Skin of body (tissue), 2 donors: ENCODE results near the gene CRYBA2. TPM values are rescaled to one million over a fixed set of nuclear protein-coding genes. Genes with fewer than 3 reads are reported as not detected.

ENCODE experiments used
- DNase-seq: peaks from one replicate; lab custom pipeline; 2025; lab: John Stamatoyannopoulos, UW
- total RNA-seq: library from RNA; depleted of rRNA; stranded (reverse); fragments of >200 nt; gene quantifications from one replicate; pipeline ENCODE4 v1.2.3, GENCODE V29; 2014

The CRYBA2 gene
- total RNA-seq, 1 donor from 2014 or later, result not detected

DNA sequence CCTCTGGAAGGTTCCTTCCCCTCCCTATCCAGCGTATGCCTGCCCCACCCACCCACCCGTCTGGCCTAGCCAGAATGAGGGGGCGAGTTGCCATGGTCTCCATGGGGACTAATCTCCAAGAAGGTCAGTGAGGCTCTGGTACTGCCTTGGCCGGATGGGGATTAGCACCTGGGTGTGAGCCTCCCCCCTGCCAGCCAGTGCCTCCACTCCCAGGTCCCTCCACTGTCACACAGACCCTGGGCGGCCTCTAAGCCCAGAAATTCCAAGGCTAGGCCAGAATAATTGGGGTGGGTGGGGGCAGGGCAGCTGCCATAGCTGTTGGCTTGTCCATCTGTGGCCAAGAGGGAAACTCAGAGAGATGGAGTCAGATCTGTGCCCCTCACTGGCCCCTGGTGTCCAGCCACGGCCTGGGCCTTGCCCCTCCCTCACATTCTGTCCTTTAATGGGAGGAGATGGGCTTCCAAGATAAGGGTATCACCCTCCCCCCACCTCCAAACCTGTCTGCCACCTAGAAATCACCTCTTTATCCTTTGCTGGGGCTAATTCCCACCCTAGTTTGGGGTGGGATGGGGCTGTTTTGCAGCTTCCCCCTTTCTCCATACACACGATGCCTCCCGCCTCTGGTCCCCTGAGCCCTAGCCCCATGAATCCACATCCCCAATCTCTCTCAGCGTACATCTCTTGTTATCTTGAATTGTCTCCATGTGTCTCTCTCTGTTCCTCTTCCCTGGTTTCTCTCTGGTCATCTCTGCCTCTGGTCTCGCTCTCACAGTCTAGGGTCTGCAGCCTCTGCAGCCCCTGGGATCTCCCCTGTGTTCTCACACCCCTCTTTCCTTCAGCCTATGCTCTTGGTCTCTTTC lies 6.0 kb upstream of the CRYBA2 start:
- no peak for DNase-seq

DNA sequence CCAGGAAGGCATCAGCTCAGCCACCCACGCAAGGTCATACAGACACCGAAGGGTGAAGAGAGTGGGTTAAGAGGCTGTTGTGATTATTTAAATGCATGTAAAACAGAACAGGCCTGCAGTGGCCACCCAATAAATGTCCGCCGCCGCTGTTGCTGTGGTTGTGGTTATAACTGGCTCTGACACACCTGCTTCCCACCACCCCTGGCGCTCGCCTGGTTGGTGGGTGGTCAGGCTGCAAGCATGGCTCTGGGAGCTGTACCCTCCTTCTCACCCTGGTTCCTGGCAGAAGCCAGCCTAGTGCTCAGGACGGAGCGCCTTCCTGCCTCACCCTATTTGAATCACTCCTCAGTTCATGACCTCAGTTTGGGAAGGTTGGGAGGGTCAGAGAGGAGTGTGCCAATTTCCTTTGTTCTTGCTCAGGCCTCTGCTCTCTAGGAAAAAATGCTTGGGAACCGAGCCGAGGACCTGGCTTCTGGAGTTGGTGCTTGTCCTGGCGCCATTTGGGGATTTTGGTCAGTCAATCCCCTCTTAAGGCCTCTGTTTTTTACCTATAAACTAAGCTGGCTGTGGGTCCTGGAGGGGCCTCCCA lies 5.3 kb upstream of the CRYBA2 start:
- DNase-seq, result no peak

DNA sequence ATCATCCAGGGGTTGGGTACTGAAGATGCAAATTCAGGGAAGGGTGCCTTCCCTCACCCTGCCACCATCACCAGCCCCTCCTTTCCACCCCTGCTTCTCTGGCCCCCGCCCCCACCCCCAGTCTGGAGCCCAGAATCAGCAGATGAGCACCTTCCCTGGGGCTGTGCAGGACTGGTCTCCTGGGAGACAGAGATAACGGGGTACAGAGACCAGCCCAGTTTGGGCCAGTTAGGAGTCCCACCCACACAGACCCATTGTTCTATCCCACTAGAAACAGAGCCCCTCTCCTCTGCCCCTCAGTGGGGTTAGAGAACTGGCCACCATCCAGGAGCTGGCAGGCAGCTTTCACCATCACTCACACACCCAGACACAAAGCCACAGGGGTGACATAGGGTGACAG lies 4.5 kb upstream of the CRYBA2 start:
- no peak for DNase-seq

DNA sequence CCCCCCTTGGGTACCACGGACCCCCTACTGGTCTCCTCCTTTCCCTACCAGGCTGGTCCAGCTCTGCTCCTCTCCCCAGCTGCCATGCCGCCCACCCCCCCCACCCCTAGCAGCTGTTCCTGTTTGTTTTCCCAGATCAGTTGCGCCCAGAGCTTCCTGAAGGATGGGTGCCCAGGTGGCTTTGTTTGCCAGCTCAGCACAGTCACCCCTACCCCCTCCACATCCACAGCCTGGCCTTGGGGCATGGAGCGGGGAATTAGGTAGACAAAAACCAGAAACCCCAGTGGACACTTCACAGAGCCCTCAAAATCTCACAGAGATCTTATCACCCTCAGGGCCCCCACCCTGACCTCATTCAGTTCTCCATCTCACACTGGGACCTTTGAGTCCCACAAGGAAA lies 3.7 kb upstream of the CRYBA2 start:
- DNase-seq, result no peak

GRCh38 chr2:218995972-218996711 lies 2.9 kb upstream of the CRYBA2 start:
- DNase-seq, result peak; percentile 13

DNA sequence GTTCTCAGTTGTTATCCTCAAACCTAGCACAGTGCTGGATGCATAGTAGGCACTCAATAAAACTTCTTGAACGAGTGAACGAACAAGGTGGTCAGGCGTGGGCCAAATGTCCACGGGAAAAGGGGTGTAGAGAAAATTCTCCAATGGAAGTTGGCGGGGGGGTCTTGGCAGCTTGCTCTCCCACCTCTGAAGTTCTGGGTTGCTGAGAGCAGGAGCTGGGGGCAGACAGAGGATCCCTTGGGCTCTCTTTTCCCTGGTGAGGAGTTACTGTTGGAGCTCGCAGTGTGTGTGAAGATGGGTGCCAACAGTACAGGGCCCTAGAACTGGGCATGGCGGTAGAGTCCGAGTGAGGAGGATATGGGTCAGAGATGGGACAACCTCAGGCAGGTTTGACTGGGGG lies 2.3 kb upstream of the CRYBA2 start:
- DNase-seq, result no peak

GRCh38 chr2:218992703-218993344 lies 398 bp downstream of the CRYBA2 start:
- DNase-seq, result no peak

DNA sequence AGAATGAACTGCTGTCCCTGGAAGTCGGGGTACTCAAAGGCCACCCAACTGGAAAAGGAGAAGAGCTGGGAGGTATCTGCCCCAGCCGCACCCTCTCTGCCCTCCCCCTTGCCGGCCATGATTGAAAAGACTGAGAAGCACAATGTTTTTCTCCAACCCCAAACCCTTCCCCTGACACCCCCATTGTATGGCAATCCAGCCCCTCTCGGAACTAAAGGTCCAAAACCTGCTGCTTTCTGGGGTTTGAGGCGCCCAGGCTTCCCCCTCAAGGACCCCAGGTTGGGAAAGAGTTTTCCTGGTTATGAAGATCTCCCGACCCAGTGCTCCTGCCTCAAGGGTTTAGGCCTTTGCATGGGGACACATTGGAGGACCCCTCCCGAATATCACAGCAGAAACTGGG lies 1.0 kb downstream of the CRYBA2 start:
- no peak for DNase-seq

DNA sequence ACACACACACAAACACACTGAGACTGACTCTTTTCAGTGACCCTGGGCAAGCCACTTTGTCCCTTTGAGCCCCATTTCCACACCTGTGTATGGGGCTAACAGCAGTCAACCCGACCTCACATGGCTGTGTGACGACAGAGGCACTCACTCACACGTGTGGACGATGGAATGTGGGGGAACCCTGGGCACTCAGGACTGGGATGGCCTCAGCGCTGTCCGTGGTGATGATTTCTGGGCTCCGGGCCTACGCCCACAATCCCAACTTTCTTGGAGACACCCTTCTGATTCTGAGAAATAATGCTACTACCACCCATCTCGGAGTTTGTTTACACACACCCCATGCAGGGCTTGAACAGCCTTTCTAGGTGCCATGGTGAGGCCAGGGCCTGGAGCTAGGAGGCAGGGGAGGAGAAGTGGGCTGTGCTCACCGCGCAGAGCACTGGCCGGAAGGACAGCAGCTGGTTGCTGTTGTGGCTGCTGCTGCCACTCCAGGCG lies 1.5 kb downstream of the CRYBA2 start:
- no peak for DNase-seq

DNA sequence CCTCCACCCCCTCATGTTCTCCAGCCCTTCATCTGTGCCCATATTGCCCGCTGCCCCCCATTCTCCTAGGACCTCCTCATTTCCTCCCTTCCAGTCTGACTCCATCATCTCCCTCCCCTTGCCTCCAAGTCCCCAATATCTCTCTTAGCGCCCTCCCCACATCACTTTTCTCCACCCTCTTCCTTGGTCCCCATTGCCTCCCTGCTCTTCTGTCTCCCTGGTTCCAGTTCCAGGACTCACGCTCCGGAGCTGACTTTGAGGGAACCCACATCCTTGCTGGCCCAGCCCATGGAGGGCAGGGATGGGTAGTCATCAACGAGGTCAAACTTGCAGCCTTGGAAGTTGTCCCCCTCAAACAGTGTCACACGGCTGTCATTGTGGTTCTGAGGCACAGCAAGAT lies 2.6 kb downstream of the CRYBA2 start:
- DNase-seq, result no peak

- no peak for DNase-seq
Measured at GRCh38 chr2:218990052-218990451, 3.2 kb downstream of the CRYBA2 start.

- DNase-seq, result no peak
Measured at GRCh38 chr2:218988650-218989049, 4.6 kb downstream of the CRYBA2 start.

DNA sequence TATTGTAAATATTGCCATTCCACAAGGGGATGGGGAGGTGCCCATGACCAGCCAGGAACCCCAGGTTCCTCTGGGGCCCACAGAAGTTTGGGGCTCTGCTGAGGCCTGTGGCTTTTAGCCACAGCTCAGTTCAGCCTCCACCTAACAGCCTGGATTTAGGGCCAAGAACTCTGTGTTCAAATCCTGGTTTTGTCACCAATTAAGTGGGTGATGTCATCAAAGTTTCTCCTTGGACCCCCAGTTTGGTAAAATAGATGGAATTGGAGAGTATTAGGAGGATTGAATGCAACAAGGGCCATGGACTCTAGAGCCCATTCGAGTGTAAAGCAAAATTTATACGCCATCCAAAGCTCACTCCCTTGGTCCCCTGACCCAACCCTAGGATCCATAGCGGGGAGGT lies 5.1 kb downstream of the CRYBA2 start:
- no peak for DNase-seq

- no peak for DNase-seq
Measured at GRCh38 chr2:218986148-218986761, 7.0 kb downstream of the CRYBA2 start.

DNA sequence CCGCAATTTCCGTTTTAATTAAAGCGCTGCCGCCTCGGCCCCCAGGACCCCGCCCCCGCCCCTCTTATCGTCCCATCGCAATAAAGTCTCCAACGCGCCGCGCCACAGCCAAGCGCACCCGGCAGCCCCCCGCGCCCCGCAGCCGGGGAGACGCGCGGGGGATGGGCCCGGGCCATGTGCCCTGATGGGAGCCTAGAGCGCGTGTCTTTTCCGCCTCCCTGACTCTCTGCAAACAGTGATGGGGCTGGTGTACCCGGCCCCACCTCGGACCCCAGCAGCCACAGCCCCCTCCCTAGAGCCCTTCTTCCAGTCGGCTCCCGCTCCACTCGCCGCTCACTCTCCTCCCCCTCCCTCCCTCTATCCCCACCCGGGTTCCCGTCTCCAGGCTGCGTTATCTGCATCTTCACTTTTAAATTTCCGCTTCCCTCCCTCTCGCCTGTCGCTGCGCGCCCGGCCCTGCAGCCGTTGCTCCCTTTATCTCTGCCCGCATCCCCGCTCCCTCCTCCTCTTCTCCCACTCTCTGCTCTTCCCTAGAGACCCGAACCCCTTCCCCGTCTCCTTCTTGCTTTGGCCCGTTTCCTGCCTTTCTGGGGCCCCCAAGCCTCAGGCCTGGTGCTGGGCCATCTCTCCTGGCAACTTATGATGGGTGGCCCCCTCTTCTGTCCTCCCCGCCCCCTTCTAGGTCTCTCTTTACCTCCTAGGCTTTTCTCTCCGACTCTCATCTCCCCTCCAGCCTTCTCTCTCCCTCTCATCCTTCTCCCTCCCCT lies 7.7 kb downstream of the CRYBA2 start:
- DNase-seq, result no peak

DNA sequence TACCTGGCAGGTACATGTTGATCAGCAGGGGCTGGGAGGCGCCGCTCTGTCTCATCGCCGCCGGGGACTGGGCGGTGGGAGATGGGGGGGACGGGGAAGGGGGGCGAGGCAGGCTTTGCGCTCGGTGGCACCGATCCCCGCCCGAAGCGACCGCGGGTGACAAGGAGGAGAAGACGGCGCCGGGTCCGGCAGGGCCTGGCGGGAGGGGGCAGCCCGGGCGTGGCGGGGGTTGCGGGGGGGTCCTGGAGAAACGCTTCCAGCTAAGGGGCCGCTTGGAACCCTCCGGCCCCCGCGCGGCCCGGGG lies 8.2 kb downstream of the CRYBA2 start, which contains the start of gene FEV:
TSS of gene FEV (minus strand) at position 164 of the 304 bp plus-strand sequence. CDS start at position 55, 109 bp downstream.
- DNase-seq, result no peak

DNA sequence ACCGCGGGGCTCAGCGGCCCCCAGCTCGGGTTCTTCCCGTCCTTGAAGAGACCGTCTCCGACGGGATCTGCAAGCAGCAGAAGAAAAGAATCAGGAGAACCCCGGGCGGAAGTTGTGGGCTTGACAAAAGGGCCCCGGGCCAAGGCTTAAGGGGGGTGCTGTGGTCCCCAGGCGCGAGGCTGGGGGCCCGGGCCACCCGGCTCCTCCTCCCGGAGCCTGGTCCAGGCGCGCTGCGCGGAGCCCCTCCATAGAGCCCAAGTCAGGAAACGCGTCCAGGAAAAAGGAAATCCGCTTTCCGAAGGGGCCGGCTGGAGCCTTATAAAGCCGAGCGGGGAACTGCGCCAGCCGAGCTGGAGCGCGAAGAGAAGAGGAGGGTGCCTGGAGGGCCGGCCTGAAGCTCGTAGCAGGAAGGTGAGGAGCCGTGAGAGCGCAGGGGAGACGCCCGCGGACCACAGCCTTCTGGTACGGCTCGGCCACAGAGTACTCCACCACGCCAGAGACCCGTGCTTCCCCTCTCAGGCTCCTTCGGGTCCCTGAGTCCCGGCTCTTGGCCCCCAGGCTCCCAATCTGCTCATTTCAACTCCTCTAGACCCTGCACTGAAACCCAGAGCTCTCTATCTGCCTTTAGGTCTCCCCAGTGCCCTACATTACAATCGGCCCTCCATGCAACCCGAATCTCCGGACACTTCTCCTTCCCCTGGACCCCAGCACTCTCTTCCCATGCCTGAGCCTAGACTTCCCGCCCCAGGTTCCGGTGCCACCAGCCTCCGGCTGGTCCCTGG lies 8.8 kb downstream of the CRYBA2 start:
- DNase-seq, result no peak

DNA sequence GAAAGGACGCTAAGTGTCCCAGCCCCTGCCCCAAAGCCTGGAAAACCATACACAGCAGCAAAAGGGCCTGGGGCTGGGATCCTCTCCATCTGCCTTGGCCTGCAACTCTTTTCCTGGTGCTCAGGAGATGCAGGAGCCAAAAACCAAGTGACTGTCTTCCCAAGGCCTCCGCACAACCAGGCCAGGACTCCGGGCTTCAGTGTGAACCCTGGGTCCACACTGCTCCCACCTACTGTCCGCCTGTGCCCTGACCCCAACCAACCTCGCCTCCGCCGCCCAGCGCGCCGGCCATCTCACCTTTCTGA lies 9.3 kb downstream of the CRYBA2 start:
- no peak for DNase-seq

GRCh38 chr2:218983263-218983933 lies 9.8 kb downstream of the CRYBA2 start:
- DNase-seq, result no peak
